ENCODE measurements around the gene SLC30A4. TPM values are rescaled to one million over a fixed set of nuclear protein-coding genes. Genes with fewer than 3 reads are reported as not detected.
A peak's percentile ranks its signal among the peaks of the same experiment; 100 is the strongest.

Gene SLC30A4
- 1 to 10 TPM; 2.5 to 4.5 (median 3.1) TPM for total RNA-seq
- 1 to 10 TPM; 1.4 to 2.1 TPM for polyA plus RNA-seq
- long read RNA-seq, donor 1, full-length matches to known transcripts = 1 of 3 reads
- long read RNA-seq, donor 1, partial matches to known transcripts = 1 of 3 reads
- long read RNA-seq, donor 1, other reads (novel, unspliced or antisense) = 1 of 3 reads
- long read RNA-seq, donor 2, partial matches to known transcripts = 2 of 4 reads
- long read RNA-seq, donor 2, other reads (novel, unspliced or antisense) = 2 of 4 reads
- long read RNA-seq, donor 3, partial matches to known transcripts = 2 of 8 reads
- long read RNA-seq, donor 3, other reads (novel, unspliced or antisense) = 6 of 8 reads

GRCh38 chr15:45522328-45523165 is at the start of gene SLC30A4:
Gene SLC30A4 (minus strand): TSS chr15:45522755. CDS start chr15:45522354, 401 bp downstream.
- intact Hi-C loops (cut with DNase I) = loop anchor here in 8 of 10 donors (1.0 to 10.0 kb wide), 7 partner anchors 62 to 95 kb away; partner anchors contain the start of gene BLOC1S6 (in 7 of the 8)
- Histone ChIP-seq H3K36me3 (peaks cover 0 to 9% (median 0%) of the 10 kb centered on the region in 9 donors), H3K4me1 (peaks cover 0 to 30% (median 25%) of the 10 kb centered on the region in 9 donors), H3K27ac (peak within 1 kb of the TSS; percentile 70 to 91 (median 86)), H3K9me3 (no peaks in the 10 kb centered on the region), H3K4me3 (peak within 1 kb of the TSS; percentile 54 to 96 (median 86)), H3K27me3 (peaks cover 0 to 31% (median 0%) of the 10 kb centered on the region in 7 donors)
- WGBS, 2 donors = 0% methylated on average over 104 to 106 of the region's 106 CpGs
- ATAC-seq (peak; percentile 91 to 99 (median 96)), DNase-seq (peak; percentile 54 to 79)
- peak; percentile 12 to 72 (median 51) for TF ChIP-seq CTCF (IDR thresholded peaks at IDR 0.05)

GRCh38 chr15:45555934-45556608 is 33.5 kb upstream of the SLC30A4 start:
- intact Hi-C loops (cut with DNase I) = no loop called here
- Histone ChIP-seq H3K4me3 (no peak overlapping the region), H3K9me3 (no peaks in the 10 kb centered on the region), H3K27me3 (peaks cover 0 to 11% (median 0%) of the 10 kb centered on the region in 7 donors), H3K36me3 (no peaks in the 10 kb centered on the region), H3K4me1 (peaks cover 0 to 3% (median 0%) of the 10 kb centered on the region in 9 donors), H3K27ac (no peak overlapping the region)
- TF ChIP-seq CTCF (IDR thresholded peaks at IDR 0.05) = no peak
- whole genome bisulfite sequencing, 2 donors = 42 to 43% methylated on average over 3 of the region's 3 CpGs
- no peak for DNase-seq
- no peak for ATAC-seq

- intact Hi-C loops (cut with DNase I) = no loop called here
- Histone ChIP-seq H3K9me3 (no peaks in the 10 kb centered on the region), H3K36me3 (no peaks in the 10 kb centered on the region), H3K4me1 (peaks cover 0 to 3% (median 0%) of the 10 kb centered on the region in 9 donors), H3K27me3 (peaks cover 0 to 3% (median 0%) of the 10 kb centered on the region in 7 donors), H3K4me3 (no peak overlapping the region), H3K27ac (no peak overlapping the region)
- 64 to 72% methylated on average over 3 of the region's 3 CpGs for WGBS, 2 donors
- ATAC-seq (no peak), DNase-seq (no peak)
- TF ChIP-seq CTCF (IDR thresholded peaks at IDR 0.05) = no peak
Measured at GRCh38 chr15:45551676-45552075, 29.1 kb upstream of the SLC30A4 start.

- H3K36me3 ChIP-seq = no peaks in the 10 kb centered on the region
- H3K9me3 ChIP-seq = no peaks in the 10 kb centered on the region
- no peak overlapping the region for H3K4me3 ChIP-seq
- H3K27ac ChIP-seq = no peak overlapping the region
- no peak for DNase-seq
- ATAC-seq = no peak
- no peak for TF ChIP-seq CTCF (IDR thresholded peaks at IDR 0.05)
- H3K27me3 ChIP-seq = peaks cover 0 to 3% (median 0%) of the 10 kb centered on the region in 7 donors
- WGBS, 2 donors = 88 to 90% methylated on average over 3 of the region's 3 CpGs
- H3K4me1 ChIP-seq = no peaks in the 10 kb centered on the region
- intact Hi-C loops (cut with DNase I) = no loop called here
Measured at GRCh38 chr15:45550436-45550835, 27.9 kb upstream of the SLC30A4 start.

Data from heart right ventricle (tissue), 16 donors.